Stimulated activated CD8-positive, alpha-beta memory T cell treated with anti-CD3 and anti-CD28 coated beads, Interleukin-15, amount 100 ng/mL, for 1 hour (primary cell): ENCODE measurements around the gene ITPRIPL1.
"Not testable (repeated sequence)": the region's sequence is repeated elsewhere in the genome, so short reads cannot be mapped to it uniquely, and the experiment has no call there.

Source experiments
- DNase-seq: peaks from one replicate; pipeline ENCODE4 v3.0.0-alpha.2; 2020; ENCODE audit warnings: low read depth

ITPRIPL1 gene

DNA sequence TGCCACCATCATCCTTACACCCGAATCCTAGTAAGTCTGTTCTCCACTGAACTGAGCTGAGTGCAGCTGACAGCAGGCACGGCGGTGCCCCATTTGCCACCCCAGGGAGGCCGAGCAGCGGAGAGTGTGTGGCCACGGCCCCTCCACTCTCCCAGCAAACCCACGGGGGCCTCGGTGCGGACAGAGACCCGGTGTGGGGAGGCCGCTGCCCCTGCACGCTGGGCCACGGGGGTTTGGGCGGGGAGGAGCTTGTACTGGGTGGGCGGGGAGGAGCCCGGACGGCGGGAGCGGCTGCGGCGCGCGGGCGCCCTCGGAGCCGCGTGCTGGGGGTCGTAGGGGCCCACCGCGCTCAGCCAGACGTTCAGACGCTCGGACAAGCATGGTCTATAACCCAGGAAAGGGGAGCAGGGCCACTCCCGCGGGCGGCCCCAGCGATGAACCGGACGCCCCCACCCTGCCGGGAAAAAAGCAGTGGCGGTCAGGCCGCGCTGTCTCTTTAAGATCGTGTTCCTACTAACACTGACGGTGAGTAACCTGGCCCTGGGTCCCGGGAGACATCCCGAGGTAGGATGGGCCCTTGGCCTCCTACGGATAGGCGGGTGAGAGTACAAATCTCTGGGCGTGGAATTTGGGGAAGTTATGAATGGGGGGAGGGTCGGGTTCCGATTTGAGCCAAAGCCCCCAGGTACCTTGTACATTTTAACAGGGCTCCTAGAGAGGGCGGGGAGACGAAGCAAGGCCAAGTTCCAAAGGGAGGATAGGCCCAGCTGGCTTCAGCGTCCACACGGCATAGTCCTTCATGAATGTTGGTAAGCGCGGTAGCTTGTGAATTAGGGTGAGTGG lies at the start of gene ITPRIPL1:
ITPRIPL1 (plus strand) TSS at position 277 of the 843 bp plus-strand sequence; CDS start at position 800, 523 bp downstream.
- DNase-seq = no peak

DNA sequence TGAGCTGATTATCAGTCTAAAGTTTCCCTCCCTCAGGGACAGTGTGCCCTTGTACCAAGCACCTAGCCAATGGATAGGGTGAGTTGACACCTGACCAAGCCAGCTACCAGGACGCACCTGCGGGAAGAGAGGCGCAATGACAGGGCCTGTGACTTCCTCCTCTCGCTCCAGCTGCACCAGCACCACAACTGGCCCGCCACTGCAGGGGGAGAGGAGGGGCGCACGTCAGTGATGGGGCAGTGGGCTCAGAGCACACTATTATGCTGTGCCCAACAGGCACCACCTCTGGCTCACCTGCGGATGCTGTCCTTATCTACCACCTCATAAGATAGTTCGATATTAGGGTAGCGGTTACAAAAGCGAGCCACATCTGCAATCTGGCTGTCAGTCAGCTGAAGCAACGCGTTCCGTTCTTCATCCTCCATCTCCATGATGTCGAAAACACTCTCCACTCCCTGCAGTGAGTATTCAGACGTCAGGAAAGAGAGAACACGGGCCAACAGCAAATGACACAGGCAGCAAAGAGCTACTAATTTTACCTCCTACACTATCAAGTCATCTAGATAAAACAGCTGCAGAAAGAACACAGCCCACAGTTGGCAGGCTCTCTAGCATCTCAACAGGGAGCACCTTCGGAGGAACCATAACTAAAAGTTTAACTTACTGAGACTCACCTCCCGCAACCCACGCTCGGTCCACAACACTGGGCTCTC lies 48.2 kb upstream of the ITPRIPL1 start:
- DNase-seq = no peak

GRCh38 chr2:96287273-96287856 lies 37.8 kb upstream of the ITPRIPL1 start:
- DNase-seq = no peak

DNA sequence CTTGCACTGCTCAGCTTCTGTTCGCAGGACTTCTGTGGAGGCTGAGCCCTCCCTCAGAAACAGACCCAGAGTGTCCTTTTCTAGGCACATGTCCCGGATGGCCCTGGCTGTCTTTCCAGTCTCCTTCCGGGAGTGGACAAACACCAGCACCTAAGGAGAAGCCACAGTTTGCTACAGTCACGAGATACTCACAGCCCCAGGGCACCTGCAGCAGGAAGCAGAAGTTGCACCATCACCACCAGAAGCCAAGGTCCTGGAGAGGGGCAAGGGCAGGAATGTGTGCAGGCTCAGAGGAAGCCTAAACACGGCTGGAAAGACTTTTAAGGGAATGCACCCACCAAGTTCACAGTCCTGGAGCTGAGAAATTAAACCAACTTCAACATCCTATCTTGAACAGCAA lies 33.4 kb upstream of the ITPRIPL1 start:
- no peak for DNase-seq

- not testable (repeated sequence) for DNase-seq
Measured at GRCh38 chr2:96294271-96294670, 30.8 kb upstream of the ITPRIPL1 start.

DNA sequence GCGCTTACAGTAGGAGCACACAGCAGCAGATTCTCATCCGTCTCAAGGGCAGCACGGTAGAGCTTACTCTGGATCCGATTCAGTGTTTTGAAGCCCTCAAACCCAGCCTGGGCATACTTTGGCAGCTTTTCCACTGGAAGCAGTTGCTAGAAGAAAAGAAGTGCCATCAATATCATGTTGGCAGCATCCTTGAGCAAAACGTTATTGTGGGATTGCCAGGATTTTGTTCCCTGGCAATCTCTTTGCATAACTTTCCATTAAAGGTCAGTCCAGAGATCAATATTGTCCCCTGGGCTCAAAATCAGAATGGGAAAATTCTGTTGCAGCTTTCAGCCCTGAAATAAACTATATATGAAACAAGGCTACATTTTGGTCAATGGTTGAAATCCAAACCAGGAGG lies 28.2 kb upstream of the ITPRIPL1 start:
- no peak for DNase-seq

GRCh38 chr2:96301865-96302264 lies 23.3 kb upstream of the ITPRIPL1 start:
- DNase-seq = no peak

- DNase-seq = no peak
Measured at GRCh38 chr2:96304606-96305005, 20.5 kb upstream of the ITPRIPL1 start.

GRCh38 chr2:96305091-96305978 lies 19.8 kb upstream of the ITPRIPL1 start, which contains the start of gene SNRNP200:
TSS of gene SNRNP200 (minus strand) at chr2:96305546. CDS start at chr2:96305437, 109 bp downstream.
- peak; percentile 84 for DNase-seq

DNA sequence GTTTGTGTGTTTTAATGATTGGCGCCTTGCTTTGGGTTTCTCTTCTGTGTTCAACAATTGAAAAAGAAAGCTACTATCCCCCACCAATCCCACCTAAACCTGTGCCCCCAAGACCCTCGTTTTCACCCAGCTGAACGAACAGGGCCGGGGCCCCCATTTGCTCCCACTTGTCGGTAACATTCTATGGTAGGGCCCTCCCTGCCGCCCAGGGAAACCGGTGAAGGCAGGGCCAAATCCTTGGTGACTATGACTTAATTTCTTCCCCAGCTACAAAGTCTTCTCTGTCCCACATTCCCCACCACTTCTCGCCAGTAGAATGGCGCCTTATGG lies 19.2 kb upstream of the ITPRIPL1 start:
- DNase-seq = no peak

DNA sequence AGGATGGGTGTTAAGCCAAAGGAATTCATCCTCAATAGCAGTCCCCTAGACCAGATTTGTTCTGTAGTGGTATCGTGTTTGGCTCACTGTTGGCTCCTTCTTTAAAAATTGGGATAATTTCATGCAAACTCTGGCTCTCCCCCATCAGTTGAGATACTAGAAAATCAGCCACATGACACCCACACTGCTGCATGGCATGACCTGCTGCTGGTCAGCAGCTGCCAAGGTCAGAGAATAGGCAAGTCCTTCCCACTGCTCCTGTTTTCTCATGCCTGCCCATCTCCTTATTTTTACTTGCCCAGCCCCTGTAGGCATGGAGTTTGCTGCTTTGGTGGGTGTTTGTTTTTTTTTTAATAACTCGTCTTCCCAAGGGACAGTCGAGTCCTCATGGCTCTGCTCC lies 18.7 kb upstream of the ITPRIPL1 start:
- DNase-seq = no peak

DNA sequence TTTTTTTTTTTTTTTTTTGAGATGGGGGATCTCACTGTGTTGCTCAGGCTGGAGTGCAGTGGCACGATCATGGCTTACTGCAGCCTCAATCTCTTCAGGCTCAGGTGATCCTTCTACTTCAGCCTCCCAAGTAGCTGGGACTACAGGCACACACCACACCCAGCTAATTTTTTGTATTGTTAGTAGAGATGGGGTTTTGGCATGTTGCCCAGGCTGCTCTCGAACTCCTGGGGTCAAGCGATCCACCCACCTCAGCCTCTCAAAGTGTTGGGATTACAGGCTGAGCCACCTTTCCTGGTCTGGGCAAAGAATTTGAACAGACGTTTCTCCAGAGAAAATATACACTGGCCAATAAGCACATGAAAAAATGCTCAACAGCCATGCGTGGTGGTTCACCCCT lies 16.9 kb upstream of the ITPRIPL1 start:
- DNase-seq = no peak

DNA sequence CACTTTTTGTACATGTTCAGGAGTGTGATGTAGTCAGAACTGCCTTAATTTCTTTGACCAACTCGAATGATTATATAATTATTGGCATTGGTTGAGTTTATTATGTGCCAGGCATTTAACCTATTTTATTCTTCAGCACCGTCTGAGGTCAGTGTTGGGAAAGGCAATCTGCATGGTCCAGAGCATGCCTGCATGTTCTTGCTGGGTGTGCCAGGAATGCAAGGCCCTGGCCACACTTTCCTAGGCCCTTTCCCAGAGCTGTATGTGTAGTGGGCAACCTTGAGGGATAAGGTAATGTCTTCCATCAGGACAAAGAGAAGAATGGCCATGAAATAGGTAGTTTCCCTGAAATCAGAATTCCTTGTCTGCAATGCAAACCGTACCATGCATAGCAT lies 10.1 kb upstream of the ITPRIPL1 start:
- DNase-seq = no peak

DNA sequence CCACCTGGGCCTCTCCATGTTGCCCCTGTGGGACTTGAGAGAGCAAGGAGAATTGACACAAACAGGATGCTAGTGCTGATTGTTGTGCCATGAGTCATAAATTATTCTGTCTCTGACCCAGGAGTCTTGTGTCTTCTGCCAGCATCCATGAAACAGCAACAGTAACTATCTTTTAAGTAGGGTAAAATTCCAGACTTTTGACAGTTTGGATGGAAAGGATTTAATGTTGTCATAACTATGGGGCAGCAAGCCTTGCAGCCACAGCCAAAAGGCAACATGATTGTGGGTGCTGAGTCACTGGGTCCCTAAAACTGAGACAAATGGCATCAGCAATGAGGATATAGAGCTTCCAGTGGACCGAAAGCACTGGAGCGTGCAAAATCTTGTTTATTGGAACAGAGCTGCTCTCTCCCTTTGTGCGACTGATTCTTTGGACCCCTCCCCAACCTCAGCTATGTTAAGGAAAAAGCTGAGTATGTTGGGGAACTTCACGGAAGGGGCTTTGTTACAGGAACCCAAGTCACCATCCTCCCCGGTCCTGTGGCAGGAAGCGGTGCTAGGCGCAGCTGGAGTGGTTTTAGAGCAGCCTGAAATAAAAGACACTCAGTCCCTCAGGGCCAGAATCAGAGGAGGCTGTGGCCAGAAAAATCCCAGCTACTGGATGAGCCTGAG lies 9.6 kb upstream of the ITPRIPL1 start:
- DNase-seq = no peak

- DNase-seq = no peak
Measured at GRCh38 chr2:96316999-96317398, 8.1 kb upstream of the ITPRIPL1 start.

DNA sequence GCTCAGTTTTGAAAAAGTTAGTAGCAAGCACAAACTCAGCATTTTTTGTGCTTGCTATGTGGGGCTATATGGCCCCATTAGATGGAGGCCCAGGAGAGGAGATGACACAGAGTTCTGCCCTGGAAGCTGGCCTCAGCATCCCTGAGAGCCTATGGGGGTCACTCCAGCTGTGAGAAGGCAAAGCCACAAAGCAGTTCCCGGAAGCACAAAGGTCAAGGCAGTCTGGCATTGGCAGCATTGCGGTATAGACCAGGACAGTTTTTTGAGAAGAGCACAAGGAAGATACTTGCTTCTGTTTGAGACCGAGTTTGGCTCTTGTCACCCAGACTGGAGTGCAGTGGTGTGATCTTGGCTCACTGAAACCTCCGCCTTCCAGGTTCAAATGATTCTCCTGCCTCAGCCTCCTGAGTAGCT lies 7.5 kb upstream of the ITPRIPL1 start:
- no peak for DNase-seq

DNA sequence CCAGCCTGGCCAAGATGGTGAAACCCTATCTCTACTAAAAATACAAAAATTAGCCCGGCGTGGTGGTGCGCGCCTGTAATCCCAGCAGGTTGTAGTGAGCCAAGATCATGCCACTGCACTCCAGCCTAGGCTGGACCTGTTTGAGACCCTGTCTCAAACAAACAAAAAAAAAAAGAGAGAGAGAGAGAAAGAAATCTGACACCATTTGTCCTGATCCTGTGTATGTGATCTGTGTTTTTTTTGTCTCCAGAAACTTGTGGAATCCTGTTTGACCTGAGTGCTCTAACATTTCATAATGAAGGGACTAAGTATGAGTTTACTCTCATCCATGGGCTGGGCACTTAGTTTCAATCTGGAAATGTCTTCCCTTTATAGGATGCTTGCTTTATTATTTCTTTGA lies 6.4 kb upstream of the ITPRIPL1 start:
- DNase-seq = no peak

- no peak for DNase-seq
Measured at GRCh38 chr2:96319396-96319795, 5.7 kb upstream of the ITPRIPL1 start.

- DNase-seq = no peak
Measured at GRCh38 chr2:96320326-96320725, 4.8 kb upstream of the ITPRIPL1 start.

GRCh38 chr2:96320728-96321622 lies 4.1 kb upstream of the ITPRIPL1 start:
- no peak for DNase-seq
